ENCODE data around the gene CARMIL1. TPM values are rescaled to one million over a fixed set of nuclear protein-coding genes. Genes with fewer than 3 reads are reported as not detected.

The CARMIL1 gene
- total and polyA plus RNA-seq, 10 donors, result 3.7 to 34.8 (median 9.3) TPM

- 85 to 94% (median 91%) methylated on average over 1 of the region's 1 CpG for WGBS, 5 donors
- no peak overlapping the region for H3K27ac ChIP-seq
- no peaks in the 10 kb centered on the region for H3K36me3 ChIP-seq
- H3K27me3 ChIP-seq (replicated peaks in 1 of 7), result no peaks in the 10 kb centered on the region
- no peak for DNase-seq
- no peak for TF ChIP-seq CTCF (IDR thresholded peaks at IDR 0.05 in 8 of 11, conservative IDR thresholded peaks at IDR 0.05 in 3 of 11)
- TF ChIP-seq POLR2A (IDR thresholded peaks at IDR 0.05), result no peak
- no peak for TF ChIP-seq POLR2AphosphoS5 (IDR thresholded peaks at IDR 0.05)
- intact Hi-C loops (cut with DNase I; ENCODE audit: low total_unique reads), result no loop called here
- H3K4me1 ChIP-seq, result peaks cover 0 to 6% (median 0%) of the 10 kb centered on the region in 6 donors
- no peaks in the 10 kb centered on the region for H3K9me3 ChIP-seq
- no peak overlapping the region for H3K4me3 ChIP-seq
Observed at GRCh38 chr6:25428758-25429317, 149.7 kb downstream of the CARMIL1 start.

GRCh38 chr6:25431306-25431974, 152.3 kb downstream of the CARMIL1 start:
- Histone ChIP-seq H3K4me1 (peaks cover 0 to 12% (median 0%) of the 10 kb centered on the region in 6 donors), H3K9me3 (no peaks in the 10 kb centered on the region), H3K27ac (no peak overlapping the region), H3K4me3 (no peak overlapping the region), H3K27me3 (replicated peaks in 1 of 7) (no peaks in the 10 kb centered on the region), H3K36me3 (peaks cover 0 to 4% (median 0%) of the 10 kb centered on the region in 6 donors)
- intact Hi-C loops (cut with DNase I; ENCODE audit: low total_unique reads), result no loop called here
- 80 to 89% (median 88%) methylated on average over 7 of the region's 7 CpGs for WGBS, 5 donors
- no peak for DNase-seq
- TF ChIP-seq CTCF (IDR thresholded peaks at IDR 0.05 in 8 of 11, conservative IDR thresholded peaks at IDR 0.05 in 3 of 11) (no peak), POLR2AphosphoS5 (IDR thresholded peaks at IDR 0.05) (no peak), POLR2A (IDR thresholded peaks at IDR 0.05) (no peak)

- H3K4me1 ChIP-seq, result peaks cover 0 to 12% (median 0%) of the 10 kb centered on the region in 6 donors
- H3K27ac ChIP-seq, result no peak overlapping the region
- no peak overlapping the region for H3K4me3 ChIP-seq
- H3K36me3 ChIP-seq, result peaks cover 0 to 9% (median 0%) of the 10 kb centered on the region in 6 donors
- 40 to 55% (median 53%) methylated on average over 3 of the region's 3 CpGs for WGBS, 5 donors
- no peaks in the 10 kb centered on the region for H3K9me3 ChIP-seq
- no peaks in the 10 kb centered on the region for H3K27me3 ChIP-seq (replicated peaks in 1 of 7)
- intact Hi-C loops (cut with DNase I; ENCODE audit: low total_unique reads), result no loop called here
- no peak for DNase-seq
- no peak for TF ChIP-seq CTCF (IDR thresholded peaks at IDR 0.05 in 8 of 11, conservative IDR thresholded peaks at IDR 0.05 in 3 of 11)
- TF ChIP-seq POLR2AphosphoS5 (IDR thresholded peaks at IDR 0.05), result no peak
- TF ChIP-seq POLR2A (IDR thresholded peaks at IDR 0.05), result no peak
Observed at GRCh38 chr6:25431975-25432307, 152.8 kb downstream of the CARMIL1 start.

GRCh38 chr6:25434921-25435320, 155.7 kb downstream of the CARMIL1 start:
- Histone ChIP-seq H3K4me1 (peaks cover 0 to 12% (median 0%) of the 10 kb centered on the region in 6 donors), H3K9me3 (no peaks in the 10 kb centered on the region), H3K27me3 (replicated peaks in 1 of 7) (no peaks in the 10 kb centered on the region), H3K36me3 (peaks cover 0 to 23% (median 0%) of the 10 kb centered on the region in 6 donors), H3K4me3 (no peak overlapping the region), H3K27ac (no peak overlapping the region)
- 67 to 85% (median 77%) methylated on average over 3 of the region's 3 CpGs for WGBS, 5 donors
- TF ChIP-seq CTCF (IDR thresholded peaks at IDR 0.05 in 8 of 11, conservative IDR thresholded peaks at IDR 0.05 in 3 of 11) (no peak), POLR2AphosphoS5 (IDR thresholded peaks at IDR 0.05) (no peak), POLR2A (IDR thresholded peaks at IDR 0.05) (no peak)
- DNase-seq, result no peak
- intact Hi-C loops (cut with DNase I; ENCODE audit: low total_unique reads), result no loop called here

Data from spleen (tissue), 11 donors.